B cell (primary cell): ENCODE results near the gene FLII. TPM values are rescaled to one million over a fixed set of nuclear protein-coding genes. Genes with fewer than 3 reads are reported as not detected.

Experiments used
- ATAC-seq: fragments of 200-7000 bp; cut with Tn5 transposase; one replicate; pipeline ENCODE4 v1.10.0; 2021; ENCODE audit warnings: low read depth, mild to moderate bottlenecking, moderate number of reproducible peaks, moderate library complexity
- CTCF ChIA-PET: fragments of 350-600 bp; sonication (Branson Sonifier 250); formaldehyde crosslinking; loops from one replicate; lab custom pipeline; 2021; ENCODE audit warnings: antibody characterized with exemption, inconsistent platforms; lab: Charles Lee
- POLR2A ChIA-PET: fragments of 350-600 bp; sonication (Branson Sonifier 250); formaldehyde crosslinking; loops from one replicate; lab custom pipeline; 2021; ENCODE audit warnings: antibody characterized with exemption; lab: Charles Lee
- DNase-seq: peaks from one replicate; pipeline ENCODE4 v3.0.0; 2013
- H2AFZ ChIP-seq: 2 replicates; pipeline ENCODE4 v1.6.1; 2012; ENCODE audit warnings: mild to moderate bottlenecking, low read depth, low read length; ENCODE audit not compliant: insufficient read depth, poor library complexity, severe bottlenecking
- H3K27ac ChIP-seq, 2 donors: 1 replicate in 1 of 2; 2 replicates in 1 of 2; pipeline ENCODE4 v1.5.1; 2012 to 2013; ENCODE audit warnings: low read length in 2 of 2, mild to moderate bottlenecking in 2 of 2, moderate library complexity in 1 of 2
- H3K27me3 ChIP-seq, 4 experiments: fragments of 200-600 bp in 1 of 4; sonication (generic) in 1 of 4; replicated peaks in 1 of 4; 1 replicate in 2 of 4; 2 replicates in 2 of 4; pipeline versions ENCODE4 v1.6.1 to v1.7.0; 2013 to 2016; ENCODE audit warnings: low read length in 3 of 4, mild to moderate bottlenecking in 2 of 4, mixed read lengths in 1 of 4, moderate library complexity in 1 of 4; ENCODE audit not compliant: insufficient read depth in 4 of 4, control insufficient read depth in 3 of 4; ENCODE audit errors: control extremely low read depth in 1 of 4
- H3K36me3 ChIP-seq, 2 experiments: replicated peaks in 1 of 2; 1 replicate in 1 of 2; 2 replicates in 1 of 2; pipeline versions ENCODE4 v1.6.1 to v1.7.1; 2013; ENCODE audit warnings: low read length in 1 of 2; ENCODE audit not compliant: insufficient read depth in 2 of 2, control insufficient read depth in 1 of 2; ENCODE audit errors: control extremely low read depth in 1 of 2, extremely low read depth in 1 of 2
- H3K4me1 ChIP-seq, 2 donors: fragments of 200-600 bp in 1 of 2; sonication (generic) in 1 of 2; 1 replicate in 1 of 2; 2 replicates in 1 of 2; pipeline versions ENCODE4 v1.5.1 to v1.6.1; 2013 to 2017; ENCODE audit warnings: low read length in 2 of 2; ENCODE audit not compliant: control insufficient read depth in 2 of 2, insufficient read depth in 2 of 2
- H3K4me2 ChIP-seq: replicated peaks from 2 replicates; pipeline ENCODE3; 2012; ENCODE audit warnings: mild to moderate bottlenecking, low read depth, low read length; ENCODE audit not compliant: poor library complexity, severe bottlenecking
- H3K4me3 ChIP-seq, 5 experiments: fragments of 200-600 bp in 1 of 5; sonication (generic) in 1 of 5; 1 replicate in 3 of 5; 2 replicates in 2 of 5; pipeline versions ENCODE4 v1.5.1 to v1.7.0; 2011 to 2016; ENCODE audit warnings: low read length in 4 of 5, mild to moderate bottlenecking in 4 of 5, low read depth in 2 of 5, control low read depth in 1 of 5, moderate library complexity in 1 of 5; ENCODE audit not compliant: insufficient read depth in 1 of 5; ENCODE audit errors: control extremely low read depth in 1 of 5, extremely low read depth in 1 of 5
- H3K79me2 ChIP-seq: fragments of 200-600 bp; sonication (generic); one replicate; pipeline ENCODE4 v1.6.0; 2016; ENCODE audit warnings: low read length; ENCODE audit not compliant: control insufficient read depth, insufficient read depth
- H3K9ac ChIP-seq: fragments of 200-600 bp; sonication (generic); 2 replicates; pipeline ENCODE4 v1.6.1; 2017; ENCODE audit warnings: mild to moderate bottlenecking, low read length, moderate library complexity
- H3K9me3 ChIP-seq, 3 donors: one replicate each; pipeline versions ENCODE4 v1.6.1 to v1.7.1; 2013; ENCODE audit warnings: low read length in 2 of 3; ENCODE audit not compliant: control insufficient read depth in 2 of 3, insufficient read depth in 1 of 3; ENCODE audit errors: control extremely low read depth in 1 of 3
- H4K20me1 ChIP-seq: 2 replicates; pipeline ENCODE4 v1.6.0; 2012; ENCODE audit warnings: mild to moderate bottlenecking, low read length; ENCODE audit not compliant: insufficient read depth, control insufficient read depth, poor library complexity, severe bottlenecking
- H3K27ac Mint-ChIP-seq: one replicate; pipeline ENCODE4 v1.8.0; 2021; ENCODE audit warnings: mixed read lengths
- H3K27me3 Mint-ChIP-seq: one replicate; pipeline ENCODE4 v1.8.0; 2021; ENCODE audit warnings: mixed read lengths
- H3K4me1 Mint-ChIP-seq: one replicate; pipeline ENCODE4 v1.8.0; 2021; ENCODE audit warnings: mixed read lengths
- H3K4me3 Mint-ChIP-seq: one replicate; pipeline ENCODE4 v1.8.0; 2021; ENCODE audit warnings: mixed read lengths
- H3K9me3 Mint-ChIP-seq: one replicate; pipeline ENCODE4 v1.8.0; 2022; ENCODE audit warnings: mixed read lengths; ENCODE audit not compliant: insufficient read depth
- CTCF ChIP-seq: fragments of 200-600 bp; IDR thresholded peaks from one replicate; pipeline ENCODE4 v1.8.0; 2022; ENCODE audit warnings: antibody characterized with exemption, mild to moderate bottlenecking
- EZH2 ChIP-seq: IDR thresholded peaks from 2 replicates; pipeline ENCODE4 v1.6.1; 2012; ENCODE audit warnings: borderline replicate concordance, low read depth, mild to moderate bottlenecking, moderate library complexity, low read length; ENCODE audit not compliant: insufficient read depth, poor library complexity, severe bottlenecking
- whole genome bisulfite sequencing: methylation state at CpG from one replicate; pipeline ENCODE4 v1.1.5; 2013; ENCODE audit warnings: missing lambda C conversion rate; ENCODE audit not compliant: insufficient coverage; 5-methylcytosine and 5-hydroxymethylcytosine counted together
- intact Hi-C: fragments of 100-400 bp; cut with micrococcal nuclease; formaldehyde crosslinking; loops from one replicate; pipeline ENCODE4 v1.10.0; 2022
- polyA plus RNA-seq: library from polyadenylated mRNA; depleted of rRNA; stranded (reverse); fragments of >200 nt; gene quantifications from 2 replicates; pipeline ENCODE4 v1.2.3, GENCODE V29; 2012
- total RNA-seq, 2 donors: library from RNA; stranded (reverse); fragments of 120-200 nt in 1 of 2; gene quantifications; 1 replicate in 1 of 2; 2 replicates in 1 of 2; pipeline versions ENCODE4 v1.2.3 to v1.2.4, GENCODE V29; 2013 to 2022

The FLII gene
- total and polyA plus RNA-seq, 2 donors (not counting 1 experiment from before 2014, with no cell fraction given), result 357 to 531 TPM

GRCh38 chr17:18263885-18264682 lies 5.5 kb upstream of the FLII start:
- CTCF ChIA-PET, result no interaction called here
- H3K27ac Mint-ChIP-seq, result no peak overlapping the region

More at GRCh38 chr17:18263885-18264682, 5.5 kb upstream of the FLII start:
- peaks cover 13 to 24% of the 10 kb centered on the region in 2 donors for H3K4me1 ChIP-seq
- H3K27ac ChIP-seq, result no peak overlapping the region
- no peak for ATAC-seq
- H3K9me3 ChIP-seq, result no peaks in the 10 kb centered on the region
- no peak overlapping the region for H2AFZ ChIP-seq
- H3K9ac ChIP-seq, result no peak overlapping the region
- no peaks in the 10 kb centered on the region for H4K20me1 ChIP-seq
- H3K4me3 ChIP-seq, result no peak overlapping the region
- no peak overlapping the region for H3K4me2 ChIP-seq
- TF ChIP-seq EZH2 (no peak), CTCF (no peak)
- peaks cover 21% of the 10 kb centered on the region for H3K79me2 ChIP-seq
- no peaks in the 10 kb centered on the region for H3K9me3 Mint-ChIP-seq
- intact Hi-C loops, result no loop called here
- peaks cover 12% of the 10 kb centered on the region for H3K4me1 Mint-ChIP-seq
- no peak overlapping the region for H3K4me3 Mint-ChIP-seq
- no peaks in the 10 kb centered on the region for H3K27me3 Mint-ChIP-seq
- peaks cover 0 to 25% of the 10 kb centered on the region in 2 experiments for H3K36me3 ChIP-seq
- POLR2A ChIA-PET, result interaction anchor here (0.6 kb wide), 1 partner anchor 84 kb away, joined by 4 read pairs; no protein-coding TSS in a partner anchor
- H3K27me3 ChIP-seq, result no peaks in the 10 kb centered on the region
- 97% methylated on average over 50 of the region's 50 CpGs for WGBS
- no peak for DNase-seq
